Memory B cell (primary cell): ENCODE data around the gene PRDX6.
"Not testable (repeated sequence)": the region's sequence is repeated elsewhere in the genome, so short reads cannot be mapped to it uniquely, and the experiment has no call there.

Experiments
- ATAC-seq: fragments of 150-1000 bp; cut with Tn5 transposase; 2 replicates; pipeline ENCODE4 v1.10.0; 2021; ENCODE audit warnings: low read depth, mild to moderate bottlenecking, moderate library complexity
- DNase-seq, 2 donors: peaks; one replicate each; pipeline ENCODE4 v3.0.0; 2022; ENCODE audit warnings: low spot score in 2 of 2
- H3K27ac Mint-ChIP-seq: one replicate; pipeline ENCODE4 v1.8.0; 2022; ENCODE audit warnings: mild to moderate bottlenecking, moderate library complexity, mixed read lengths
- H3K27me3 Mint-ChIP-seq: one replicate; pipeline ENCODE4 v1.8.0; 2022; ENCODE audit warnings: mixed read lengths
- H3K36me3 Mint-ChIP-seq: one replicate; pipeline ENCODE4 v1.8.0; 2022; ENCODE audit warnings: mild to moderate bottlenecking, mixed read lengths
- H3K4me1 Mint-ChIP-seq: one replicate; pipeline ENCODE4 v1.8.0; 2022; ENCODE audit warnings: mixed read lengths
- H3K4me3 Mint-ChIP-seq: one replicate; pipeline ENCODE4 v1.8.0; 2022; ENCODE audit warnings: mild to moderate bottlenecking, moderate library complexity, mixed read lengths
- H3K9me3 Mint-ChIP-seq: one replicate; pipeline ENCODE4 v1.8.0; 2022; ENCODE audit warnings: mixed read lengths

Gene PRDX6

DNA sequence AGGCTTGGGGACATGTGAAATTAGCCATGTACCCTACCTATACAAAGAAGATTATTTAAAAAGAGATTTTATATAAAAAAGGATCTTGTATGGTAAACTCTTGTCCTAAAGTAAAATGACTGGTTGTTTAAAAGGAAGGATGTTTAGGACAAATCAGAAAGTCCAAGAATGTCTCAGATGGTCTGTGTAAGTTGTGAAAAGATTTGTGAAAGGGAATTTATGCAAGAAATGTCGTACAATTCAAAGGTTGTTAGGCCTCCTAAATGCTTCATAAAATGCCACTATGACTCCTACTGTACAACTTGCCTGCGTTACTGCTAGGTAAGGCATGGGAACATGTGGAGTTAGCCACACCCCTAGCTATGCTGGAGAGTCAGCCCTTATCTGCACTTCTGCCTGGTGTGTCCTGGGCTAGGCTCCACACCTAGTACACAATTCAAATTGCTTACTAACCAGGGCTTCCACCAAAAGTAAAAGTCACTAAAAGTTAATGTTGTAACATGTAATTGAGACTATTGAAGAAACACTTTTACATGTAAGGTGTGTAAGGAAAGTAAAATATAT is 19.7 kb downstream of the PRDX6 start:
- no peak for DNase-seq
- Mint-ChIP-seq H3K27me3 (no peaks in the 10 kb centered on the region), H3K9me3 (peaks cover 2% of the 10 kb centered on the region), H3K36me3 (peaks cover 1% of the 10 kb centered on the region), H3K27ac (no peak overlapping the region), H3K4me3 (no peak overlapping the region), H3K4me1 (no peaks in the 10 kb centered on the region)
- no peak for ATAC-seq

DNA sequence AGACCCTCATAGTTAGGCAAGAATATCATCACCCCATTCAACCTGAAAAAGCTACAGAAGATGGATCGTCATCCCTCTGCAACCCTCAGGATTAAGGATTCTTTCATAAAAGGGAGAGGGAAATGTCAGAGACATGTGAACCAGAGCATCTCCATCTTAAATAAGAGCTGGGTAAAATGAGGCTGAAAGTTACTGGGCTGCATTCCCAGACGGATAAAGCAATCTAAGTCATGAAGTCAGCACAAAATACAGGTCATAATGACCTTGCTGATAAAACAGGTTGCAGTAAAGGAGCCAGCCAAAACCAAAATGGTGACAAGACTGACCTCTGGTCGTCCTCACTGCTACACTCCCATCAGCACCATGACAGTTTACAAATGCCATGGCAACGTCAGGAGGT is 22.6 kb downstream of the PRDX6 start:
- H3K36me3 Mint-ChIP-seq = peaks cover 1% of the 10 kb centered on the region
- ATAC-seq = no peak

DNA sequence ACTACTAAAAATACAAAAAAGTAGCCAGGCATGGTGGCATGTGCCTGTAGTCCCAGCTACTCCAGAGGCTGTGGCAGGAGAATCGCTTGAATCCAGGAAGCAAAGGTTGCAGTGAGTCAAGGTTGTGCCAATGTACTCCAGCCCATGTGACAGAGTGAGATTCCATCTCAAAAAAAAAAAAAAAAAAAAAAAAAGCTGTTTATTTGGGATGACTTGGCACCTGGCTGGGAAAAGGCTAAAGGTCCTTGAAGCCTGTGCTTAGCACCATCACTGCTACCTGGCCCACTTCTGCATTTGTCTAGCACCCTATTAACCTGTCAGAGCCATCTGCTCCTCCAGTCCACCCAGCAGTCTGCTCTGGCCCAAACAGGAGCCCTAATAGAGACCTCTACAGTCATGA is 25.0 kb downstream of the PRDX6 start:
- DNase-seq (no peak), ATAC-seq (no peak)
- no peak overlapping the region for H3K27ac Mint-ChIP-seq
- no peaks in the 10 kb centered on the region for H3K9me3 Mint-ChIP-seq
- H3K4me1 Mint-ChIP-seq = no peaks in the 10 kb centered on the region
- H3K27me3 Mint-ChIP-seq = peaks cover 4% of the 10 kb centered on the region
- H3K36me3 Mint-ChIP-seq = peaks cover 1% of the 10 kb centered on the region
- no peak overlapping the region for H3K4me3 Mint-ChIP-seq

More for the DNA sequence above, 22.6 kb downstream of the PRDX6 start:
- Mint-ChIP-seq H3K4me1 (no peaks in the 10 kb centered on the region), H3K4me3 (no peak overlapping the region), H3K9me3 (no peaks in the 10 kb centered on the region), H3K27me3 (peaks cover 4% of the 10 kb centered on the region), H3K27ac (no peak overlapping the region)
- DNase-seq = no peak

DNA sequence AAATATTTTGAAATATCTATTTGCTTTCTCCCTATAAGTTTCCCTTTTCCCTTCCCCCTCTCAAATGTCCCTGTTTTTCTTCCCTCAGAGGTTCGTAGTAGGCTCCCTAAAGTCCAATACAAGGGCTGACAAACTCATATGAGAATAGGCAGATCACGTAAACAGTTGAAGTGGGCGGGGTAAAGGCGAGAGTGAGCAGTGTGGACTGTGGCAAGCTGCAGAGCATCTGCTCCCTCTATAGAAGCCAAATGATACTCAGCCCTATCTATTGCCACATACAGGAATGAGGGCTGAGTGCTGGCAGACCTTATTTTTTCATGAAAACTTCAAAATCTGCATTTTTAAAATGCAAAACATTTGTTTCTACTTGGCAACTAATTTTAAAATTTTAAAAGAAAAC is 26.3 kb downstream of the PRDX6 start:
- Mint-ChIP-seq H3K27ac (no peak overlapping the region), H3K4me1 (no peaks in the 10 kb centered on the region), H3K4me3 (no peak overlapping the region), H3K36me3 (peaks cover 1% of the 10 kb centered on the region), H3K27me3 (peaks cover 4% of the 10 kb centered on the region), H3K9me3 (no peaks in the 10 kb centered on the region)
- ATAC-seq (no peak), DNase-seq (no peak)

DNA sequence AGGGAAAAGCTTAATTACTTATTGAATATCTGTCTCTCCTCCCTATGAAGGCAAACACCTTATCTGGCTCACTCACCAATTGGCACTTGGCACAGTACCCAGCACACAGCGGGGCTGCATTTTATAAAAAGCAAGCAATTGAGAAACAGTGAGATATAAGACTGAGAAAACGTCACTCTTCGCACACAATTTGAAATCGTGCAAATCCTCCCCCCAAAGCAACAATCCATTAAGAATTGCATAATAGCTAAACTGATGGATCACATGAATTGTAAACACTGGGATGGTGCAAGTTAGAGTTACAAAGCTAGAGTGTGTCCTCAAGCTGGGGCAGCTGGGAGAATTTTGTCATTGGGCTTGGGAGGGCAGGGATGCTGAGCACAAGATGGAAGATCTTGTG is 27.1 kb downstream of the PRDX6 start:
- ATAC-seq = no peak
- DNase-seq = no peak
- no peaks in the 10 kb centered on the region for H3K4me1 Mint-ChIP-seq
- no peak overlapping the region for H3K4me3 Mint-ChIP-seq
- H3K36me3 Mint-ChIP-seq = peaks cover 1% of the 10 kb centered on the region
- peaks cover 4% of the 10 kb centered on the region for H3K27me3 Mint-ChIP-seq
- no peaks in the 10 kb centered on the region for H3K9me3 Mint-ChIP-seq
- H3K27ac Mint-ChIP-seq = no peak overlapping the region

DNA sequence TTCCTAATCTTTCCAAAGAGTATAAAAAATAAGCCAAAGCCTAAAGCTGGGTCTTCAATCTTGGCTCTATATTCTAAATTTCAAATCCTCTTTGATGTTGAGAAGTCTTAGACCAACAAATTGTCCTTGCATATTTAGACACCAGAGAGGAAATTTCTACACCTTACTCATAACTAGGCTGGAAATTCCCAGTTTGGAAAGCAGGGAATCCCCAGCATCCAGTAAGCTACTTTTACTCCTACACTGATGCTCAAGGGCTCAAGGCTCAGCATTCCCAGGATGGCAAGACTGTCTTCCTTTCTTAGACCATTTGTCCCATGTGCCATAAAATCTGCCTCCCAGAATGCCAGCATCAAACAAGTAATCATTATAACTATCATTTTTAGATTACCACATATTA is 28.3 kb downstream of the PRDX6 start:
- H3K9me3 Mint-ChIP-seq = no peaks in the 10 kb centered on the region
- no peak overlapping the region for H3K4me3 Mint-ChIP-seq
- ATAC-seq (no peak), DNase-seq (no peak)
- H3K27ac Mint-ChIP-seq = no peak overlapping the region
- H3K27me3 Mint-ChIP-seq = peaks cover 4% of the 10 kb centered on the region
- H3K4me1 Mint-ChIP-seq = no peaks in the 10 kb centered on the region
- H3K36me3 Mint-ChIP-seq = peaks cover 1% of the 10 kb centered on the region

DNA sequence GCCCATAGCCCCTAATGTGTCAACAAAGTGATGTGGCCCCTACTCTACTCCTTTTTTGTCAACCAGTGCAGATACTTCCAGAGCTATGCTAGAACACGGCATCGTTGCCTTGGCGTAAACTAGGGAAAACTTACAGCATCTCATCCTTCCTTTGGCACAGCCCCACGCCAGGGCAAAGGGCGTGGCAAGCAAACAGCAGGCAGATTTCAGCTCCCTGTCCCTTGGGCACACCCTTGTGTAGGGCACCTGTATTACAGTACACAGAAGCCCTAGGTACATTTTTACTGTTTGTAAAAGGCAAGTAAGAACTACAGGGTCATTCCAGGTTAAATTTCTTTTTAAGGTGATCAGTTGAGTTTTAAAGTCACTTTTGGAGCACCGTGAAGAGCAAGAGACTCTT is 29.3 kb downstream of the PRDX6 start:
- H3K27ac Mint-ChIP-seq = no peak overlapping the region
- H3K4me3 Mint-ChIP-seq = no peak overlapping the region
- no peak for ATAC-seq
- no peaks in the 10 kb centered on the region for H3K4me1 Mint-ChIP-seq
- peaks cover 4% of the 10 kb centered on the region for H3K27me3 Mint-ChIP-seq
- DNase-seq = no peak
- H3K9me3 Mint-ChIP-seq = no peaks in the 10 kb centered on the region
- H3K36me3 Mint-ChIP-seq = no peaks in the 10 kb centered on the region

DNA sequence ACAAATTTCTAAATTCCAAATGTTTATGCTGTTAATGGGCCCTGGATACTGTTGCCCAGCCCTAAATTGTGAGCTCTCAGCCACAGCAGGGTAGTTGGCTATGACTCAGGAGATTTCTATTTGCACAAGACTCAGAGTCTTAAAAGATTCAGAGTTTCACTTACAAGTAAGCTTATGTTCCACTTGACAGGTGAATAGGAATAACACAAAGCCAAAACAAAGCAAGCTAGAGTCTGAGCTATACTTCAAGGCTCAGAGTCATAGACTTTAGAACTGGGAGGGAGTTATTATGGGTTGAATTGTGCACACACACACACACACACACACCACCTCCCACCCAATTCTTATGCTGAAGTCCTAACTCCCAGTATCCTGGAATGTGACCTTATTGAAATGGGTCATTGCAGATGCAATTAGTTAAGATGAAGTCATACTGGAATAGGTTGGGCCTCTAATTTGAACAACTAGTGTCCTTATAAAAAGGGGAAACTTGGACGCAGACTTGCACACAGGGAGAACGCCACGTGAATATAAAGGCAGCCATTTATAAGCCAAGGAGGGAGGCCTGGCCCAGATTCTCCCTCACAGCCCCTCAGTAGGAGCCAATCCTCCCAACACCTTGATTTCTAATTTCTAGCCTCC is 30.2 kb downstream of the PRDX6 start:
- no peaks in the 10 kb centered on the region for H3K4me1 Mint-ChIP-seq
- H3K4me3 Mint-ChIP-seq = no peak overlapping the region
- H3K36me3 Mint-ChIP-seq = no peaks in the 10 kb centered on the region
- peaks cover 4% of the 10 kb centered on the region for H3K27me3 Mint-ChIP-seq
- no peaks in the 10 kb centered on the region for H3K9me3 Mint-ChIP-seq
- no peak overlapping the region for H3K27ac Mint-ChIP-seq
- DNase-seq (no peak), ATAC-seq (no peak)

DNA sequence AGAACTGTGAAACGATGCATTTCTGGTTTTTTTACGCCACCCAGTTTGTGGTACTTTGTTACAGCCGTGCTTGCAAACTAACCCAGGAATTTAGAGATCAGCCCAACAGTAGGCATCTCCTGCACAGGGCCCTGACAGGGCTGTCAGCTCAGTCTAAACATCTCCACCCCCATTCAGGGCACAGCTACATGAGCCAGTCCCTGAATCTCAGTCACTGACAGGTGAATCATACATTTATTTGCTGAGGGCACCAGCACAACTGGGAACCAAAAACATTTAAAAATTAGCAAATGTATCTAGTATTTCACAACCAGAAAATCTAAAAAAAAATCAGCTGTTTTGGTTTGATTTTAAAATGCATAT is 30.7 kb downstream of the PRDX6 start:
- ATAC-seq (no peak), DNase-seq (no peak)
- Mint-ChIP-seq H3K27ac (no peak overlapping the region), H3K4me1 (no peaks in the 10 kb centered on the region), H3K27me3 (peaks cover 4% of the 10 kb centered on the region), H3K4me3 (no peak overlapping the region), H3K9me3 (no peaks in the 10 kb centered on the region), H3K36me3 (no peaks in the 10 kb centered on the region)

DNA sequence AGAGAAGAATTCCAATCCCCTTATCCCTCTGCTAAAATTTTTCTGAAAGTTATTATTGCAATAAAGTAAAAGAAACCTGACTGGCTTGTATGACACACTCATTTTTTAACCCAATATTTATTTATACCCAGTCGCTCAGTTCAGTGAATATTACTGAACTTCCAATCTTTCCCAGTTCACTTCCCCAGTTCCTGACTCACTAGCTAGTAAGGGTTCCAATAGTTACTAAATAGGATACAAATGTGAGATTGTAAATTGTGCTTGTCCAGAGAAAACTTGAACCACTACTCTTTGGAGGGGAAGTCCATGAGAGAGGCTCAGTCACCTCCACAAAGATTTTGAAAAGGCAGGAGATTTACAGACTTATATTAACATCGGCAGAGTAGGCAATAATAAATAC is 31.4 kb downstream of the PRDX6 start:
- Mint-ChIP-seq H3K27me3 (peaks cover 2% of the 10 kb centered on the region), H3K36me3 (no peaks in the 10 kb centered on the region), H3K4me1 (no peaks in the 10 kb centered on the region), H3K4me3 (no peak overlapping the region), H3K27ac (no peak overlapping the region), H3K9me3 (peaks cover 2% of the 10 kb centered on the region)
- ATAC-seq (no peak), DNase-seq (no peak)

DNA sequence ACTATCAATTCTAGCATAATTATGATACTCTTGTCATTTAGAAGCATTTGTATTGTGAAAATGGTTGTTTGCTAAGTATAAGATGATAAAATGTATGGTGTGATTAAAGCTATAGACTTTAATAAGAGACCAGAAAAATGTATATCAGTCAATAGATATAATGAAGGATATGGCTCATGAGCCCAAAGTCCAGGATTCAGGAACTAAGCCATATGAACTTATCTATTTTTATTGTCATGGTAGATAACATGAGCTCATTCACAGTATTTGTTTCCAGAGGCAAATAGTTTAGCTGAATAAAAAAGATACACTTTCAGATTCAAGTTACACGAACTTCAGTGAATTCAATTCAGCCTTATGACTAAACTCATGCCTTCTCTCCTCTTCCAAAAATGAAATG is 32.7 kb downstream of the PRDX6 start:
- H3K4me3 Mint-ChIP-seq = no peak overlapping the region
- DNase-seq (no peak), ATAC-seq (no peak)
- peaks cover 7% of the 10 kb centered on the region for H3K9me3 Mint-ChIP-seq
- H3K36me3 Mint-ChIP-seq = peaks cover 6% of the 10 kb centered on the region
- H3K27me3 Mint-ChIP-seq = peaks cover 1% of the 10 kb centered on the region
- H3K4me1 Mint-ChIP-seq = no peaks in the 10 kb centered on the region
- no peak overlapping the region for H3K27ac Mint-ChIP-seq

DNA sequence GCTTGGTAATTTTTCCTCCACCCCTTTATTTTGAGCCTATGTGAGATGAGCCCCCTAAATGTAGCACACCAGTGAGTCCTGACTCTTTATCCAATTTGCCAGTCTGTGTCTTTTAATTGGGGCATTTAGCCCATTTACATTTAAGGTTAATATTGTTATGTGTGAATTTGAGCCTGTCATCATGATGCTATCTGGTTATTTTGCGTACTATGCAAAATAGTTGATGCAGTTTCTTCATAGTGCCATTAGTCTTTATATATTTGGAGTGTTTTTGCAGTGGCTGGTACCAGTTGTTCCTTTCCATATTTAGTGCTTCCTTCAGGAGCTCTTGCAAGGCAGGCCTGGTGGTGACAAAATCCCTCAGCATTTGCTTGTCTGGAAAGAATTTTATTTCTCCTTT is 37.4 kb downstream of the PRDX6 start:
- DNase-seq, H3K27me3 Mint-ChIP-seq, H3K27ac Mint-ChIP-seq, H3K4me1 Mint-ChIP-seq, H3K4me3 Mint-ChIP-seq, H3K9me3 Mint-ChIP-seq, H3K36me3 Mint-ChIP-seq, ATAC-seq: not testable (repeated sequence)

DNA sequence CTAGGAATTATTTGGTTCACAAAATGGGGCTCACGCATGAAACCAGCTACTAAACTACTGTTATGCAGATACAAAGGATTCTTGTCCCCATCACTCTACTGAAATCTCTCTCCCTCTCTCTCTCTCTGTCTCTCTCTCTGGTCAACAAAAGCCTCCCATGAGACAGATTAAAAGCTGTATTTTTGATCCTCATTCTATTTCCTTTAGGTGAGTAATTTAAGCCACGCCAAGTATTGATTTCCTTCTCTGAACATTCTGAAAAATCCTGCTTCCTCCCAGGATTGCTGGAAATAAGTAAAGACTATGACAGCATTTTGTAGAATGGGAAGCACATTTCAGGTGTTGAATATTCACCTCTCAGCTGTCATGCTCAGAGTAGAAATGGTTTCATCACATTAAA is 43.7 kb downstream of the PRDX6 start:
- Mint-ChIP-seq H3K27ac (no peak overlapping the region), H3K4me3 (no peak overlapping the region), H3K27me3 (peaks cover 2% of the 10 kb centered on the region), H3K4me1 (peaks cover 2% of the 10 kb centered on the region), H3K9me3 (no peaks in the 10 kb centered on the region), H3K36me3 (no peaks in the 10 kb centered on the region)
- DNase-seq (no peak), ATAC-seq (no peak)

DNA sequence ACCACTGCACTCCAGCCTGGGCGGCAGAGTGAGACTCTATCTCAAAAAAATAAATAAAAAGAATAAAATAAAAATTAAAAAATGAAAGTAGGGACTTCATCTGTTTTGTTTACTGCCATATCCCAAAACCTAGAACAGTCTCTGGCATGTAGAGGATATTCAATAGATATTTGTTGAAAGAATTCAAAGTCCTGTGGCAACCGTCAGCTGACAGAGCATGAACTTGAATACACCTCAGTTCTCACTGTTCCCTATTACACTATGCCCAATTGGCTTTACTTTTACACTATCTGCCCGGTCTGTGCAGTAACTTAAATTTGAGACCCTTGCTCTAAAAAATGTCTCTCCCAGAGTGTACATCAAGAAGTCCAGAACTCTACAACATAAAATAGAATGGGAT is 46.2 kb downstream of the PRDX6 start:
- Mint-ChIP-seq H3K4me1 (peaks cover 1% of the 10 kb centered on the region), H3K9me3 (no peaks in the 10 kb centered on the region), H3K4me3 (no peak overlapping the region), H3K36me3 (no peaks in the 10 kb centered on the region), H3K27me3 (peaks cover 4% of the 10 kb centered on the region), H3K27ac (no peak overlapping the region)
- DNase-seq (no peak), ATAC-seq (no peak)

DNA sequence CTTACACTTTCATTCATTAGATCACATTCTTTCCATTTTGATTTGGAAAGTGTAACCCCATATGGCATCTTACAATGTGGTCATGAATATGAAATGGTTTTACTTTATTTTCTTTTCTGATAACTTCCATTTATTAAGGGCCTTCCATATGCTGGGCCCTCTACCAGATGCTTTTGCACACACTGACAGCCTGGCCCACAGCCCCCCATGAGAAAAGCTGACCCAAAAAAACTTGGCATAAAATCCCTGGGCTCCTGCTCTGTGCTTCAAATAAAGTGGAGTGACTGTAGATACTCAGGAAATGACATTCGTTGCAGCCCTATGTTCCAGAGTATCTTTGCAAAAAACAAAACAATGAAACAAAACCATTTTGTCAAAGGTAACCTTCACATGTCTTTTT is 48.8 kb downstream of the PRDX6 start:
- no peak overlapping the region for H3K27ac Mint-ChIP-seq
- H3K36me3 Mint-ChIP-seq = no peaks in the 10 kb centered on the region
- ATAC-seq (no peak), DNase-seq (no peak)
- H3K4me3 Mint-ChIP-seq = no peak overlapping the region
- H3K27me3 Mint-ChIP-seq = peaks cover 2% of the 10 kb centered on the region
- H3K9me3 Mint-ChIP-seq = no peaks in the 10 kb centered on the region
- H3K4me1 Mint-ChIP-seq = no peaks in the 10 kb centered on the region
